SJCRH30 (cell line): ENCODE data around the gene CDH4. TPM values are rescaled to one million over a fixed set of nuclear protein-coding genes. Genes with fewer than 3 reads are reported as not detected.

Experiments used
- DNase-seq, 2 experiments: peaks; one replicate each; pipeline ENCODE4 v3.0.0-alpha.2; 2015 to 2020
- H3K27ac ChIP-seq: fragments of 250-450 bp; sonication (Bioruptor Pico); 2 replicates; pipeline ENCODE4 v1.5.1; 2020; ENCODE audit warnings: mild to moderate bottlenecking, moderate library complexity
- H3K27me3 ChIP-seq: fragments of 250-450 bp; sonication (Bioruptor Pico); 2 replicates; pipeline ENCODE4 v1.5.1; 2020; ENCODE audit warnings: mild to moderate bottlenecking, moderate library complexity
- H3K36me3 ChIP-seq: fragments of 250-450 bp; sonication (Bioruptor Pico); 2 replicates; pipeline ENCODE4 v1.5.1; 2020; ENCODE audit warnings: mild to moderate bottlenecking, moderate library complexity
- H3K4me1 ChIP-seq: fragments of 250-450 bp; sonication (Bioruptor Pico); 2 replicates; pipeline ENCODE4 v1.5.1; 2020; ENCODE audit warnings: mild to moderate bottlenecking, moderate library complexity
- H3K4me3 ChIP-seq: fragments of 250-450 bp; sonication (Bioruptor Pico); 2 replicates; pipeline ENCODE4 v1.5.1; 2020; ENCODE audit warnings: mild to moderate bottlenecking, moderate library complexity
- H3K9me3 ChIP-seq: fragments of 250-450 bp; sonication (Bioruptor Pico); replicated peaks from 2 replicates; pipeline ENCODE4 v1.5.1; 2020; ENCODE audit warnings: mild to moderate bottlenecking, moderate library complexity
- total RNA-seq: library from RNA; depleted of rRNA; stranded (reverse); fragments of >200 nt; shearing (Covaris generic); gene quantifications from 2 replicates; pipeline ENCODE4 v1.2.3, GENCODE V29; 2014

The CDH4 gene
- total RNA-seq, 1 experiment from 2014 or later, result 0.06 TPM

DNA sequence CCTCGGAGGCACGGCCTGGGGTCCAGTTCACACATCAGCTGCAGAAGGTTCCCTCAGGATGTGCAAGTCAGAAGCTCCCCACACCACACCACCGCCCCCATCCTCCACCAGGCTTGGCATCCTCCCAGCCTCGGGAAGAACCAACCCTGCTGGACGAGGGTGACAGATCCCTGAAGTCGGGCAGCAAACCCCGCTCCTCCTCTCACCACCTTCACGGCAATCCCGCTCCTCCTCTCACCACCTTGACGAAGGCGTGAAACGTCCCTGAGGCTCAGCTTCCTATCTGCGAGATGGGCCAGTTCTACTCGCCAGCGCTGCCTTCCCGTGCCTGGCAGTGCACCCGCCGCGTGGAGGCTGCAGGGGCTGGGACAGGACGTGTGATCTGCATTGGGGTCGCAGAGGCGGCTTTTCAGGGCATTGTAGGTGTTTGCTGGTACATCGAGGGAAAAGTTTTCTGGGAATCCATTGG is 486.6 kb downstream of the CDH4 start:
- H3K27me3 ChIP-seq, result peaks cover 93% of the 10 kb centered on the region

DNA sequence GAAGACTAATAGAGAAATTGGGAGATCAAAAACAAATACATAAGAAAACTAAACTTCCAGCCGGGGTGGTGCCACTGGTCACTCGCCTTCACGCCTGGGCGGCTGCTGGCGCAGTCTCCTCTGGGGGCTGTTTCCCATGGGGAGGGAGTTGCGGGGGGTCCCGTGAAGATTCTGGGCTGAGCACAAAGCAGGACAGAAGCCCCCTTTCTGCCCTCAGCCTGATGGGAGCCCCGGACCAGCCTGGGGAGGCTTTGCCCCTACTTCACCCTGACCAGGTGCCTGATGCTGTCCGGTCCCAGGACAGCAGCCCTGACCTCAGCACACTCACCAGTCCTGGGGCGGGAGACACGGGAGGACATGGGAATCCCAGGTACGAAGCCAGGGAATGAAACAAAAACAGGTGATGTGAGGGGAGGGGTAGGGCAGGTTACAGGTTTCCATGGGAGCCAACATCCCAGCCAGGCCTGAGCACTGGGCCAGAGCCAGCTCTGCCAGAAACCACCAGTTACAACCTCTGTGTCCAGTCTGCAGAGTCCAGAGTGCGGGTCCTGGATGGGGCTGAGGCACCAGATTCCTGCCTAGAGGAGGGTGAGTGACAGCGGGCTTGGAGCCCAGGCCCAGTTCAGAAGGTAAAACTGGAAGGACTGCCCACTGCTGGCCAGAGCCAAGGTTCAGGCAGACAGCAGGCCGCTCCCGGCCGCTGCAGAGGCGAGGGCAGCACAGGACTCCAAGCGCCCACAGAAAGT is 487.2 kb downstream of the CDH4 start:
- peaks cover 90% of the 10 kb centered on the region for H3K27me3 ChIP-seq
- no peak overlapping the region for H3K27ac ChIP-seq
- H3K4me3 ChIP-seq, result no peak overlapping the region
- no peaks in the 10 kb centered on the region for H3K9me3 ChIP-seq
- no peaks in the 10 kb centered on the region for H3K36me3 ChIP-seq
- DNase-seq, result no peak
- H3K4me1 ChIP-seq, result no peaks in the 10 kb centered on the region

More for the DNA sequence above, 486.6 kb downstream of the CDH4 start:
- DNase-seq, result no peak
- no peak overlapping the region for H3K27ac ChIP-seq
- H3K36me3 ChIP-seq, result no peaks in the 10 kb centered on the region
- H3K4me1 ChIP-seq, result no peaks in the 10 kb centered on the region
- no peak overlapping the region for H3K4me3 ChIP-seq
- H3K9me3 ChIP-seq, result no peaks in the 10 kb centered on the region

DNA sequence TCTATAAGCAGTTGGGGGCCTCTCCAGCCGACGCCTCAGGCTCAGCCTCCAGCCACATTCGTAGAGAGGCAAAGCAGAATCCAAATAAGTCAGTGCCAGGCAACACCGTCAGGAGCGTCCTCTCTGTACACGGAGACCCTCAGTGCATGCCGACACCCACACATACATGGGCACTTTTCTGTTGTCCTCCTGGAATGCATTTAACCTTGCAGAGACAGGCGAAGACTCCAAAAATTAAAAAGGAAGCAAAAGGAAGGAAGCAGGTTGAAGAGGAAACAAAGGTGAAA is 487.7 kb downstream of the CDH4 start:
- no peak overlapping the region for H3K4me3 ChIP-seq
- DNase-seq, result no peak
- H3K27ac ChIP-seq, result no peak overlapping the region
- H3K9me3 ChIP-seq, result no peaks in the 10 kb centered on the region
- H3K27me3 ChIP-seq, result peaks cover 88% of the 10 kb centered on the region
- H3K4me1 ChIP-seq, result no peaks in the 10 kb centered on the region
- H3K36me3 ChIP-seq, result no peaks in the 10 kb centered on the region

DNA sequence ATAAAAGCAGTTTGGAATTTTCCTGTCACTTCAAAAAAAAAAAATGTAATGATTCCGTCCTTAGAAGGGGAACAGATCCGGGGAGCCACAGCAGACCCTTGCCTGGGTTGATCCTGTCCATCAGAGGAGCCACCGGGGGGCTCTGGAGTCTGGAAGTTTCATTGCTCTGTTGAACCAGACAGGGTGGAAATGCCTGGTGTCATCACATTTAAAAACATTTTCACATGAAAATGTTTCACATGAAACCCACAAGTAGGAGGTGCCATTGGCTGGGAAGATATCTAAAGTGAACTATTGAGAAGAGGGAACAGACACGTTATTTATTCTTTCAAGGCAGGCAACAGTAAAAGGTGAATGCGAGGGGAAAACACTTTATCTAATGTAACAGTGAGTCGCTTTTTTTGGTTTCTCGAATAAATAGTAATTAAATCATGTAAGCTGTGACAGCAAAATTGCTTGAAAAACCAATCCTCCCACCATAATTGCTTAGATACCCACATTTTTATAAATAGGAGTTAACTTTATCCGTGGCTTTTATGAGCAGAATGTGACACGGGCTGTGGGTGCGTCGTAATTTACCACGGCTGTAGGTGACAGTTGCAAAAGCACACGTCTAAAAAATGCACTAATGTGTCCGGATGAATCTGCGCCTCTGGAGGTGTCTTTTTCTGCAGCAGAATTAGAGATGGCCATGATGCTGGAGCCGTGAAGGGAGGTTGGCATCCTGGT is 490.2 kb downstream of the CDH4 start:
- H3K27ac ChIP-seq, result no peak overlapping the region
- H3K4me1 ChIP-seq, result no peaks in the 10 kb centered on the region
- H3K27me3 ChIP-seq, result peaks cover 67% of the 10 kb centered on the region
- no peaks in the 10 kb centered on the region for H3K9me3 ChIP-seq
- no peak for DNase-seq
- H3K4me3 ChIP-seq, result no peak overlapping the region
- no peaks in the 10 kb centered on the region for H3K36me3 ChIP-seq

DNA sequence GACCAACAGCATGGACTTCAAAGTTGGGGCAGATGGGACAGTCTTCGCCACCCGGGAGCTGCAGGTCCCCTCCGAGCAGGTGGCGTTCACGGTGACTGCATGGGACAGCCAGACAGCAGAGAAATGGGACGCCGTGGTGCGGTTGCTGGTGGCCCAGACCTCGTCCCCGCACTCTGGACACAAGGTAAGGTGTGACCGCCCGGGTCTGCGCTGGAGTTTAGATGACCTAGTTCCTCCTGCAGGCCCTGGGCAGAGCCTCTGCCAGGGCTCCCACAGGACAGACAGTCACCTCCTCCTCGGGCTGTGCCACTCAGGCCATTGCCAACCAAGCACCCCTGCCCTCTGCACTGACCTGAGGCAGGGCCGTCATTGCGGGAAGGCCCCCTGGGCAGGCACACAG is 491.5 kb downstream of the CDH4 start:
- Histone ChIP-seq H3K36me3 (no peaks in the 10 kb centered on the region), H3K4me3 (no peak overlapping the region), H3K9me3 (no peaks in the 10 kb centered on the region), H3K27me3 (peaks cover 53% of the 10 kb centered on the region), H3K4me1 (no peaks in the 10 kb centered on the region), H3K27ac (no peak overlapping the region)
- DNase-seq, result no peak

DNA sequence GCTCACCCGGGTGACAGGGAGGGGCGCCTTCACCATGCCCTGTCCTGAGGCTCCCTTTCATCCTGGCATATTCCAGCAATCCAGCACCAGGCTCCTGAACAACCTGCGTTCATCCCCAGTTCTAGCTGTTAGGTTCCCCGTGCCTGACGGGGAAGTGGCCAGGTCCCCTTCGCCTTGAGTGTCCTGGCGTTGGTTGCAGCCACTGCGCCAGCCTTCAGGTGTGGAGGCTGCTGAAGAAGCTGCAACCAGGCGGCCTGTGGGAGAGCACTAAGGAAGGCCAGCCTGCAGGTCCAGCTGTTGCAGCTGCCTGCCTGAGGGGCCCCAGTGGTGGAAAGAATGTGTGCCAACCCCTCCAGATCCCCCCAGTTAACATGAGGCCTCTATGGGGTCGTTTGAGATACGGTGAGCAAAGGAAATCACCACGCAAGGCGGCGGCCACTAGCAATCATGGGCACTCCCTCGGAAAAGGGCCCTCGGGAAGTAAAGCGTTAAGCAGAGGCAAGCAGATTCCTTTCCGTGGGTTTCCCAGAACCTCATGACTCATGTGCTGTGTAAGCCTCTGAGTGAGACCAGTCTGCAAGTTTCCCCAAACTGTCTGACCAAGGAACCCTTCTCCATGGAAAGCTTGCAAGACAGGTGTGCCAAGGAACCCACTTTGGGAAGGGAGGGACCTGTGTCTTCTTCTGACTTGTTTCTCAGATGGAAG is 492.8 kb downstream of the CDH4 start:
- Histone ChIP-seq H3K4me3 (no peak overlapping the region), H3K9me3 (no peaks in the 10 kb centered on the region), H3K4me1 (no peaks in the 10 kb centered on the region), H3K27me3 (peaks cover 41% of the 10 kb centered on the region; the same call in 1 of the 2 replicates), H3K36me3 (no peaks in the 10 kb centered on the region), H3K27ac (no peak overlapping the region)
- peak in 1 of 2 experiments; percentile 27 for DNase-seq

DNA sequence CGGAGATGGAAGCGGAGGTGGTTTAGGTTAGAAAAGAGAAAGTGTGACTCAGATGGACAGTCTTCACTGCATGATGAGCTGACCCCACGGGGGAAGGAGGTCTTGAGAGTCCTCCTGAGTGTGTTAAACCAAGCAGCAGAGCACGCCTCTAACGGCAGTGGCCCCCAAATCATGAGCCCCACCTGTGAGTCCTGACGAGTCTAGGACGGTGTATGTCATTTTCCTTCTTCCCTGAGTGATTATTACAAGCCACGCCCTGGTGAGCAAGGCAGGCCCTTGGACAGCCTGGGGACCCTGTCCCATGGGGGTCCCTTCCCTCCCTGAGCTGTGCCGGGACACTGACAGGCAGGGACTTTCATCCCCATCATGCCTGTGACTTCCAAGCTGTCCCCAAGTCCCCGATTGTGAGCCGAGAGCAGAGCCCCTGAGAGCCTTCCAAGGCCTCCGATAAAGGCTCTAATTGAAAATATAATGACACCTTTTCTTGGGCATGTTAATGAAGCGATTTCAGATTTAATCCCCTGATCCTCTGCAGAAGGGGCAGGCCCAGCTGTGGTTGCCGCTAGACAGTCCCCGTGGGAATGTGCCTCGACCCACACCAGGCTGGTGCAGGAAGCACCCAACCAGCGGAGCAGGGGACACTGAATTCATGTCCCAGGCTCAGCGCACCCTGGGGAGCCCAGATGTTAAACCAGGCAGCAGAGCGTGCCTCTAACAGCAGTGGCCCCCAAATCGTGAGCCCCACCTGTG is 493.5 kb downstream of the CDH4 start:
- peaks cover 34% of the 10 kb centered on the region; the same call in 1 of the 2 replicates for H3K27me3 ChIP-seq
- no peak overlapping the region for H3K27ac ChIP-seq
- no peaks in the 10 kb centered on the region for H3K36me3 ChIP-seq
- H3K9me3 ChIP-seq, result no peaks in the 10 kb centered on the region; the same call in 1 of the 2 replicates
- no peaks in the 10 kb centered on the region for H3K4me1 ChIP-seq
- DNase-seq, result no peak
- H3K4me3 ChIP-seq, result no peak overlapping the region

DNA sequence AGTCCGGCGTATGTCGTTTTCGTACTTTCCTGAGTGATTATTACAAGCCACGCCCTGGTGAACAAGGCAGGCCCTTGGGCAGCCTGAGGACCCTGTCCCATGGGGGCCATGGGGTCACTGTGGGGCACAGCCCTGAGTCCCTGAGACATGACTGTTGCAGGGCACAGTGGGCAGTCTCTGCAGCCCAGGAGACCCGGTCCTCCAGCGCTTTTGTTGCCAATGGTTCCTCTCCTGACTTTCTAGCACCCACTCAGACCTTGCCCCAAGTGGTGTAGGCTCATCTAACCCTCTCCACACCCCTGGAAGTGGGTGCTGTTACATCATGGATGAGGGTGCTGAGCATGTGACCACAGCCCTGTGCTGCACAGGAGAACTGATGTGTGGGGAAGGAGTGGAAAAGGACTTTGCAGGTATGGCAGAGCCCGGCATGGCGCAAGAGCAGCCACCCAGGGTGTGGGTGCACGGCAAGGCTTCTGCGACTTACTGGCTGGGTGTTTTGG is 494.1 kb downstream of the CDH4 start:
- Histone ChIP-seq H3K9me3 (no peaks in the 10 kb centered on the region; the same call in 1 of the 2 replicates), H3K36me3 (no peaks in the 10 kb centered on the region), H3K27me3 (peaks cover 28% of the 10 kb centered on the region; the same call in 1 of the 2 replicates), H3K27ac (no peak overlapping the region), H3K4me3 (no peak overlapping the region), H3K4me1 (no peaks in the 10 kb centered on the region)
- DNase-seq, result no peak

DNA sequence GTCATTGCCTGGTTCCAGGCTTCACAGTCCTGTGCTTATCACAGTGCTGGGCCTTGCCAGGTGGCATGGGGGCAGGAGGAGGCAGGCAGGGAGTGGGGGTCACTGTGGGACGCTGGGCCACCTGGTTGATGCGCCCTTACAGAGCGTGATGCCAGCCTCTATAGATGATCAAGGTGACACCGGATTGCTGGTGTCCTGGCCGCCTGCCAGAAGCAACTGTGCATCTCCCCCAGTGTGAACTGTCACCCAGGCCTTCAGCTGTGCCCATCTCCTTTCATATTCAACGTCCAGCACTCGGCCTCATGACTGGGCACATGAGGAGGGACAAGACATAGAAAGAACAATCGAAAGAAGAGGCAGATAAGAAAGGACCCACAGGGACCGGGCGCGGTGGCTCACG is 494.7 kb downstream of the CDH4 start:
- H3K4me1 ChIP-seq, result no peaks in the 10 kb centered on the region
- no peaks in the 10 kb centered on the region for H3K36me3 ChIP-seq
- peaks cover 26% of the 10 kb centered on the region; the same call in 1 of the 2 replicates for H3K27me3 ChIP-seq
- DNase-seq, result no peak
- no peaks in the 10 kb centered on the region; the same call in 1 of the 2 replicates for H3K9me3 ChIP-seq
- no peak overlapping the region for H3K4me3 ChIP-seq
- no peak overlapping the region for H3K27ac ChIP-seq

DNA sequence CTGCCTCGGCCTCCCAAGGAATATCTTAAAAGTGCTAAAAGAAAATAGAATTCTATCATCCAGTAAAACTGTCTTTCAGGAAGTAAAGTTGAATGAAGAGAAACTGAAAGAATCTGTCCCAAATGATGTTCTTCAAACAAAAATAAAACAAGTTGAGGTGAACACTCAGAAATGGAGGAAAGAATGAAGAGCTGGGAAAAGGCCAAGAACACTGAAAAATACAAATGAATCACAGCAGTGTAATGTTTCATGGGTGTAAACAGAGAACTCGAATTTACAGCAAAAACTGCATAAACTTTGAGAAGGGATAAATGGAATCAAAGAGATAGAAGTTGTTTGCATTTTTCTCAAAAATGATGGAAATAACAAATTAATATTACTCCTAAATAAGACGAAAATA is 496.3 kb downstream of the CDH4 start:
- DNase-seq, result no peak
- Histone ChIP-seq H3K9me3 (no peaks in the 10 kb centered on the region; the same call in 1 of the 2 replicates), H3K36me3 (no peaks in the 10 kb centered on the region), H3K4me1 (no peaks in the 10 kb centered on the region), H3K27me3 (peaks cover 10% of the 10 kb centered on the region; the same call in 1 of the 2 replicates), H3K27ac (no peak overlapping the region), H3K4me3 (no peak overlapping the region)

DNA sequence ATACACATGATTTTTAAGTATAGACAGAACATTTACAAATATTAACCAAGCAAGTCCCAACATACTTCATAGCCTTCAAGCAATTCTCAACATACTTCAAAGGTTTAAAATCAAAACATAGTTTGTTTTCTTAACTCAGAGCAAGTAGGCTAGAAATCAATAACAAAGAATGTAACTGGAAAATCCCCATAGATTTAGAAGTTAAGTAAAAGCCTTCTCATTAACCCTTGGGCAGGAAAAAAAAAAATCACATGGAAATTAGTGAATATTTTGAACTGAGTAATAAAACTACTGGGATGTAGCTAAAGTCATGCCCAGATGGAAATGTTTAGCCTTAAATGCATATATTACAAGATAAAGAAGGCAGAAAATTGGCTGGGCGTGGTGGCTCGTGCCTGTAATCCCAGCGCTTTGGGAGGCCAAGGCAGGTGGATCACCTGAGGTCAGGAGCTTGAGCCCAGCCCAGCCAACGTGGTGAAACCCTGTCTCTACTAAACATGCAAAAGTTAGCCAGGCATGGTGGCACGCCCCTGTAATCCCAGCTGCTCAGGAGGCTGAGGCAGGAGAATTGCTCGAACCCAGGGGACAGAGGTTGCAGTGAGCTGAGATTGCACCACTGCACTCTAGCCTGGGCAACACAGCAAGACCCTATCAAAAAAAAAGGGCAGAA is 497.5 kb downstream of the CDH4 start:
- Histone ChIP-seq H3K36me3 (no peaks in the 10 kb centered on the region), H3K27ac (no peak overlapping the region), H3K27me3 (peaks cover 4% of the 10 kb centered on the region; the same call in 1 of the 2 replicates), H3K9me3 (no peaks in the 10 kb centered on the region; the same call in 1 of the 2 replicates), H3K4me1 (peaks cover 4% of the 10 kb centered on the region; the same call in 1 of the 2 replicates), H3K4me3 (no peak overlapping the region)
- DNase-seq, result no peak

DNA sequence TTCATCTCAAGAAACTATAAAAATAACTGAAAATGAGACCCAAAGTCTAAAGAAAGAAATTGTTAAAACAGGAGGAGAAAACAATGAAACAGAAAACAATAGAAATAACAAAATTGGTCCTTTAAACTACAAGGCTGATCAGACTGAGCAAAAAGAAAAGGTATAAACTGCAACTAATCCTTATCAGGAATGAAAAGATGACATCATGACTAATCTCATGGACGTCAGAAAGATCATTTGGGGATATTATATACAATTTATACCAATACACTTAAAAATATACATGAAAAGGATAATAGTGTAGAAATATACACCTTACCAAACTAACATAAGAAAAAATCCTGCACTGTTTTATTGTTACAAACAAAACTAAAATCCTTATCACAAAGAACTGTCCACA is 498.0 kb downstream of the CDH4 start:
- no peak overlapping the region for H3K27ac ChIP-seq
- DNase-seq, result no peak
- H3K27me3 ChIP-seq, result no peaks in the 10 kb centered on the region
- H3K4me3 ChIP-seq, result no peak overlapping the region
- H3K9me3 ChIP-seq, result no peaks in the 10 kb centered on the region; the same call in 1 of the 2 replicates
- no peaks in the 10 kb centered on the region for H3K36me3 ChIP-seq
- H3K4me1 ChIP-seq, result peaks cover 4% of the 10 kb centered on the region; the same call in 1 of the 2 replicates

DNA sequence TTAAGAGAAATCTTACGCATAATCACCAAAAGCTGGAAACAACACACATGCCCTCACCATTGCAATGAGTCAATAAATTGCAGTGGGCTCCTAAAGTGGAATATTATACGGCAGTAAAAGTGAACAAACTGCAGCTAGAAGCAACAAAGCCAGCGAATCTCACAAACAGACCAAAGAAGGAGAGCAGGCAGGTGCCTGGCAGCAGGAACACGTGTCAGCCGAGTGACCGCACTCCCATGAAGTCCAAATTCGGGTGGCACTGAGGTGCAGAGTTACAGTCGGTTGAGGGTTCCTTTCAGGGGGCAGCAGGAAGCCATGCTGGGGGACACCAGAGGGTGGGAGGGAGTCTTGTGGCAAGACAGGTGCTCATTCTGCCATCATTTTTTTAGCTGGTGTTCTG is 500.5 kb downstream of the CDH4 start:
- Histone ChIP-seq H3K27me3 (peaks cover 6% of the 10 kb centered on the region; the same call in 1 of the 2 replicates), H3K36me3 (no peaks in the 10 kb centered on the region), H3K4me1 (peaks cover 4% of the 10 kb centered on the region; the same call in 1 of the 2 replicates), H3K9me3 (no peaks in the 10 kb centered on the region; the same call in 1 of the 2 replicates), H3K4me3 (no peak overlapping the region), H3K27ac (no peak overlapping the region)
- no peak for DNase-seq
